Suppressor macrophage (primary cell): ENCODE measurements around the gene RIPK4.
"Not testable (repeated sequence)": the region's sequence is repeated elsewhere in the genome, so short reads cannot be mapped to it uniquely, and the experiment has no call there.

ENCODE experiments used
- DNase-seq, 4 experiments: peaks; one replicate each; pipeline ENCODE4 v3.0.0-alpha.2; 2020 to 2022

RIPK4 gene

DNA sequence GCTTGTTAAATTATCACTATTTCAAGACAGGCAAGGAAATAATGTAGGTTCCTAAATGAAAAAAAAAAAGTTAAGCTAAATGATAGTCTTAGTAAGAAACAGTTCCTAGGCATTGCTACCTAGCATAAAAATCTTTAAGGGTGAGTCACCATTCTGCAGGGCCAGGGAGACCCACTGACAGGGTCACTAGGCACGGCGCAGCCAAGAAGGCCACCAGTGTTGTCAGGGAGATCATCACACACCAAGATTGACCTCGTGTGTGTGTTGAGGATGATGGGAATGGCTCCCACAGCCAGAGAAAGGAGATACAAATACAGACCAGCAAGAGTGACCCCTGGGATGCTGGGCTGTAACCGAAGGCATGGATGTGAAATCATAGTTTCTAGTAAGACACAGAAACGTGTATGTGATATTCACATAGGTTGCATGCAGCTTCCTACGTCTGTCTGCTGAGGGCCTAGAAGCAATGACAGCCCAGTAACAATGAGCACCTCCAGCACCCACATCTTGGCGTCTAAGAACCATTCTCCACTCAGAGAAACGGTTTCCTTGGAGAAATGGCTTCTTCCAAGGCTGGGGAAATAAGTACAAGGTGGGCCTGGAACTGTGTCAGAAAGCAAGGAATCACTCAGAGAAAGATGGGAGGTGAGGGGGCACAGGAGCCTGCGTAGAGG is 29.1 kb downstream of the RIPK4 start:
- no peak for DNase-seq

DNA sequence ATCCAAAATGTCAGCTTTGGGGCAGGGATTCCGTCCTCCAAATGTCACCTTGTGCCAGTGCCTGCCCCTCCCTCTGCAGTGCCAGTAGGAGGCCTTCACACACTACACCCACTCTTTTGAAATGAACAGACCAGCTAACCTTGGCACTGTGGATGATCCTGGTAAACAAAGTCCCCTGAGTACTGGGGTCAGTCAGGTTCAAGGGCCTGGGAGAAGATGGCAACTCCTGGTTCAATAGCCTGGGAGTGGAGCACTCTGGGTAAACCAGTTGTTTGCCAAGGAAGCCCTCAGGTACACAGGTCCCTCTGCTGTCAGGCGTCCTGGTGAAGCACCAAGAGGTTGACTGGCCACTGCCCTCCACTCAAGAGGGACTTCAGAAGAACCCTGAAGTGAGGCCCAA is 30.4 kb downstream of the RIPK4 start:
- DNase-seq: no peak

DNA sequence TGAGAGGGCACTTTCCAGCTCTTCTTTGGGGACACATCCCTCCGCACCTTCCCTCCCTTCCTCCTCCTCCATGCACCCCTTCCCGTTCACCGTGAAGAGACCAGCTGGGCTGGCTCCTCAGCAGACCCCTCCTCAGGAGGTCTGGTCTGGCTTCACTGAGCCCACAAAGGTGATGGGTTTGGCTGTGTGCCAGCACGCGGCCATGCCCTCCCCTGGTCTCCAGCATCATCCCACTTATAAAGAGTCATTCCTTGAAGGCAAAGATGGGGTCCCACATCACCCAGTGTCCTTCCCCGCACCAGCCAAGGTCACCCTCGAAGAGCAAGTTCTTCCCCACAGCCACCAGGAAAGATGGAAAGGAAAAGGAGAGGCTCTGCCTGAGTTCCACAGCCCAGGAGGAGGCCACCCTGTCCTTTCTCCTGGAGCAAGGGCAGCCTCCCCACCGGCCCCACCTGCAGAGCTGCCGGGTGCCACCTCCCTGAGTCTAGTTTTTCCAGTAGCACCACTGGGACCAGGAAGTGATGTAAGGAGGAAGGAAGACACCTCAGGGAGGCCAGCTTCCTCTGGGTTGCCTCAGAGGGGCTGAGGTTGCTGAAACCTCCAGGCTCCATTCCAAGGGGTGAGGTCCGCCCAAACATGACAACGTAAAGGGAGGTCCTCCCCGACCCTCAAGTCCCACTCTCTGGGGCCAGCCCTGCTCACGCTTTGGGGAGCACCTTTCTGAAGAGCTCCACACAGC is 32.7 kb downstream of the RIPK4 start:
- DNase-seq: no peak

DNA sequence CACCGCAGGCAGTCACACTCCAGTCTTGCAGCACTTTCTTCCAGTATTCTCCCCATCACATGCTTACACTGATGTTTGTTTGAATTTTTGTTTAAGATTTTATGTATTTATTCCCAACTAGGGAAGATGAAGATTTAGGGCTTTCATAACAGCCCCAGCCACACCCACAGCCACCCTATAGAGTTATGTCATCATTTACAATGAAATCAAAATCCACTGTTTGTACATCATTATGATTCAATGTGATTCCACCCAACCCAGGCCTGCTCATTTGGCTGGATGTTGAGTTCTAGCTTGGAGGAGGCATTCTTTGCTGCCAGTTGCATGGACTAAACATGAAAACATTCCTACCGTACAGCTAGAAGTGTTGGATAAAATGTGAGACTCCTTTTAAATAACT is 35.8 kb downstream of the RIPK4 start:
- DNase-seq: no peak

DNA sequence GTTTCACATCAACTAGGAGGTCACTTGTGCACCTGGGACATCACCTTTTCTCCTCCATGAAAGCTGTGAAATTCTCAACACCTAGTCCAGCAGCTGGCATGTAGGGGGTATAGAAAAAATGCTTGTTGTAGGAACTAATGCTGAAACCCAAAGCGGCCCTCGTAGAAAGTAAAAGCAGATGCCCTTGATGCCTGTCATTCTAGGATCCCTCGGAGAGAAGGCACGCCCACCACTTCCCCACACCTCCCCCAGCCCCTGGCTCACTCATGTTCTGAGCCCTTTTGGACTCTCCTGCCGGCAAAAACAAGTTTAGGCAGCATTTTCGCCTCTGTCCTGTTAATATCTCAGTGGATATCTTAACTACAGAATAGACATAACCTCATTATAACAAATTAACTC is 36.5 kb downstream of the RIPK4 start:
- DNase-seq: no peak

DNA sequence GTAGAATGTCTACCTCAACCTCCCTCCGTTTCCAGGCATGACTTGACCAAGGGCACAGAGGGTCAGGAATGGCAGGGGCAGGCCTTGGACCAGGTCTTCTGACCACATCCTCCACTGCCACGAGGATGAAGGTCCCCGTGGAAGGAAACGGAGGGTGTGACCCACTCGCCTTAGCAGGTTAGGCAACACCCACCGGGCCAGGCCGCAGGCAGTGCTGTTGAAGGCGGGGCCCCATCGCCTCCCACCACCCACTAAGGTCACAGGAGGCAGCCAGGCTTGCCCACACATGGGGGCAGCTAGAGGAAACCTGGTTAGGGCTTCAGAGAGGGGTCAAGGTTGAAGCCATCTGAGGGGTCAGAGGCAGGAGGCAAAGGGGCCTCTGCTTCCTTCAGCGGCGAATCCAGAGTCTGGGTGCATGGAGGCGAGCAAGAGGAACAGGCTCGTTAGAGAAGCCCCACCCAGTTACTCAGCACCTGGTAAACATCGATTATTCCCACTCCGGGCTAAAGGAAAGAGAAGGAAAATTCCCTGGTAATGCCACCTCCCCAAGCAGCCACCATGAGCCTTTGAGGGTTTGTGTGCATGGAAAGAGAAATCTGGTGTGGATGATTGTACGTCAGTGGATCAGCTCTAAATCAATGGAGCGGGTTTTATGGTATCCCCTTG is 37.0 kb downstream of the RIPK4 start:
- DNase-seq: no peak

DNA sequence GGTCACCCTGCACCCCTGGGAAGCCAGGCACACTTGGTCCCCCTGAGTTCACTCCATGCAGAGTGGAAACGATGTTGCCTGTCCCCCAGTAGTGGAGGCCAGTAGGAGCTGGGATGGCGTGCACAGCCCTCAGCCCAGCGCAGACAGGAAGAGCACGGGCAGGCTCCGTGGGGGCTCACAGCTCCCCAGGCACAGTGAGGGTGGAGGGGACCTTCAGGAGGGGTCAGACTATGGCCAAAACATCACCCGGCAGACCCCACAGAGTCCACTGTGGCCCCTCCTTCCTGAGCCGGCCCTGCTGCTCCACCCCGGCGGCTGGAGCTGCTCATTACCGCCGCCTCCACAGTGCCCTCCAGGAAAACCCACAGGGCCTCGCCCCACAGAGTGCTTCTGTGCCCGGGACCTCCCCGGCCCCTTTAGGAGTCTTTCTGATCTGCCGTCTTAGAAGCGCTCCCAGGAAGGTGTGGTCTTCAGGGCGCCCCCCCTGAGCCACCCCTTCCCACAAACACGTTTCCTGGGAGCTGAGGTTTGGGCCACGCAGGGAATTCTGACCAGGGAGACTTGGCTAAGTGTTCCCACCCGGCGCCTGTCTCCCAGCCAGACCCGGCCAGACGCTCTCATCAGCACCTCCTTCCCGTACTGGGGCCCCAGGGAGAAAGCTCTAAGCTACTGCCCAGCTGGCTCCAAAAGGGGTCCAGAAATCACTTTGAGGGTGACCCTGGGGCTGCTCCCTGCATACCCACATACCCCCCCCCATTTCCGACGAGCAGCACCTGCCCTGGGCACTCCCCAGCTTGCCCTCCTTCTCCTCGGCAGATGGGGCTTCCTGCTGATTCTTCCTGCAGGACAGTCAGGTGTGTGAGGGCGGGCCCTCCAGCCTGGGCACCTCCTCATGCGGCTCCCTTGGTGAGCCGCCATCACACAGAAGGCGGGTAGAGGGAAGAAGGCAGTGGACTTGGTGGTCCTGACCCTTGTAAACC is 38.8 kb downstream of the RIPK4 start:
- no peak for DNase-seq

DNA sequence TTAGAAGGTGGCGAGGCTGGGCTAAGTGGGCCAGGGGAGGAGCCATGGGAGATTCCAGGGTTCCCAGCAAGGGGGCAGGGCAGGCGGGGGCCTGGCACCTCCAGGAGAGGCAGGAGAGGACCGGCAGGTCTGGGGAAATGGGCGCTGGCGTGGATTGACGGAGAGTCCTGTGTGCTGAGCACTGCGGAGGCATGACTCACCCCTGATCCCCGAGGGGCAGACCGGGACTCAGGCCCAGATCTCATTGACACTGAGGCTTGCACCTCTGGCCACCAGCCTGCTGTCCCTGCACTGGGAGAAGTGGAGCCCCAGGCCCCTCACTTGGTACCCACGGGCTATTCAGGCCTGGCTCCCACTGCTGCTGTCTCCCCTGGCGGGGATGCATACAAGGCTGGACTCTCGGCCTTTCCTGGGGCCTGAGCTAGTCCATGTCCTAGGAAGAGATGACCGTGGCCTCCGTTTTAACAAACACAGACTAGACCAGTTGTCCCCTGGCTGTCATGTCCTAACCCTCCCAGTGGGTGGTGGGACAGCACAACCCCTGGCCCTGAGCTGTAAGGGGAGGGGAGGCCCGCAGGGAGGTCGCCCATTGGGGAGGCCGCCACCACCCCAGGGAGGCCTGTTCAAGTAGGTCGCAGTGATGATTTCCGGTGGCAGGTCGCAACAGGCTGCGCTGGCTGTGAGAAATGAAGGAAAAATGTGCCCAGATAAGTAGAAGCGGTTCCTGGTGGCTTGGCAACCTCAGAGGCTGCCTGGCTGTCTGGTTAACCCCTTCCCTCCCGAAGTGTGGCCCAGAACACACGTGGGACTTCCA is 39.7 kb downstream of the RIPK4 start:
- no peak for DNase-seq

DNA sequence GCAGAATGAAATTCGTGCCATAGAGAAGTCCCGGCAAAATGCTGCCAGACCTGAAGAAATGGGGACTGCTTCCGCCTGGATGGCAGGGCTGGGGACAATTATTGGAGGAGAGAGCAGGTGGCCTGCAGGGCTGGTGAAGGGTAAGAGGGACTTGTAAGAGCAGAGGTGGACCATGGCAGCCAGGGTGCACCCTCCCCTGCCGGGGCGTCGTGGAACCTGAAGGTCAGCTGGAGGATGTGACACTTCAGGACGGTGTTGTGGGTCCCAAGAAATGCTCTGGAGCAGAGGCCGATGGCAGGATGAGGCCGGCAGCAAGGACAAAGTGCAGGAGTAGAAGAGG is 40.3 kb downstream of the RIPK4 start:
- no peak for DNase-seq

DNA sequence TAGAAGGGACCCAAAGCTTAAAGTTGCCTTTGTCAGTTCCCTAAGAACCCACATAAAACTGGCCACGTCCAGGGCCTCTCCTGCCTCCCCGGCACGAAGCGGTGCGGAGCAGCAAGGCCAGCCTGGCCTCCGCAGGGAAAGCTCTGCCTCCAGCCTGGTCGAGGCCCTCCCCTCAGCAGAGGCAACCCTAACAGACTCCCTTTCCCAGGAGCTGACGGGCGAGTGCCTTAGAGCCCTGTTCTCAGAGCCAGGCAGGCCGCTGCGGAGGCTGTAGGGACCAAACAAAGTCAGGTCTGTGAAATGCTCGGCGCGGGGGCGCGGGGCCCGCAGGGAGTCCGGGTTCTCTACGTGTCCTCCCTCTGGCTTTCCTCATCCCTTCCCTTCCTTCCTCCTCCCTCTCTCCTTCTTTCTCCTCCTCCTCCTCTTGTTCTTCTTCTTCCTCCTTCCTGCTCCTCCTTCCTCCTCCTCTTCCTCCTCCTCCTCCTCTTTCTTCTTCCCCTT is 40.7 kb downstream of the RIPK4 start:
- DNase-seq: peak in 2 of 4 experiments; percentile 28 to 49

DNA sequence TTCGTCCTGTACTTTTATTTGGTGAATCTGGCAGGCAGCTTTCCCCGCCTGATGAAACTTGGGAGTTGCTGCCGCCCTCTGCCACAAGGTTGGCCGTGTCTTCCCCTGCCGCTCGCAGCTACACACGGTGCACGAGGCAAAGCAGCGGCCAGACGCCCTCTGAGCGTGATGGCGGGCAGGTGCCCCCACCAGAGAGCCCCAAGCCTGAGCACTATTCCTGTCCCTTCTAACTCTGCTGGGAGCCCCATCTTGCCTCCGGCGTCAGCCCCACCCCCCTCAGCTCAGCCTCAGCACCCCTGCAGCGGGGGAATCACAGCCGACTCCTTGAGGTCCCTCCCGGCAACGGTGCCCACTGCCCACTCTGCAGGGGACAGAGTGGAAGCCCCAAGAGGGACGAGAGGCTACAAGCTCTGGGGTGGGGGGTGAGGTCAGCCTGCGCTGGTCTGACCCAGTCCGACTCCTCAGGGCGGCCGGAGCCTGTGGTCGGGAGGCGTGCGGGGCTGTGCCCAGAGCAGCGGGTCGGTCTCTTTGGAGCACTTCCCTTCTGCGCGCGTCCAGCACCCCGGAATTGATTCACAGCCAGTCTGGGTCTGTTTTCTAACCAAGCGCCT is 41.3 kb downstream of the RIPK4 start:
- DNase-seq: peak; percentile 42 to 62 (median 56)

DNA sequence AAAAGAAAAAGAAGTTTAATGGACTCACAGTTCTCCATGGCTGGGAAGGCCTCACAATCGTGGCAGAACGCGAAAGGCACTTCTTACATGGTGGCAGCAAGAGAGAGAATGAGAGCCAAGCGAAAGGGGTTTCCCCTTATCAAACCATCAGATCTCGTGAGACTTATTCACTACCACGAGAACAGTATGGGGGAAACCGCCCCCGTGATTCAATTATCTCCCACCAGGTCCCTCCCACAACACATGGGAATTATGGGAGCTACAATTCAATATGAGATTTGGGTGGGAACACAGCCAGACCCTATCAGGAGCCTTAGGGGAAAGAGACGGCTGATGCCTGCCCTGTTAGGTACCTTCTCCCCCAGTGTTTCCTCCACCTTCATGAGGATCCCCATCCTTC is 43.0 kb downstream of the RIPK4 start:
- not testable (repeated sequence) for DNase-seq

DNA sequence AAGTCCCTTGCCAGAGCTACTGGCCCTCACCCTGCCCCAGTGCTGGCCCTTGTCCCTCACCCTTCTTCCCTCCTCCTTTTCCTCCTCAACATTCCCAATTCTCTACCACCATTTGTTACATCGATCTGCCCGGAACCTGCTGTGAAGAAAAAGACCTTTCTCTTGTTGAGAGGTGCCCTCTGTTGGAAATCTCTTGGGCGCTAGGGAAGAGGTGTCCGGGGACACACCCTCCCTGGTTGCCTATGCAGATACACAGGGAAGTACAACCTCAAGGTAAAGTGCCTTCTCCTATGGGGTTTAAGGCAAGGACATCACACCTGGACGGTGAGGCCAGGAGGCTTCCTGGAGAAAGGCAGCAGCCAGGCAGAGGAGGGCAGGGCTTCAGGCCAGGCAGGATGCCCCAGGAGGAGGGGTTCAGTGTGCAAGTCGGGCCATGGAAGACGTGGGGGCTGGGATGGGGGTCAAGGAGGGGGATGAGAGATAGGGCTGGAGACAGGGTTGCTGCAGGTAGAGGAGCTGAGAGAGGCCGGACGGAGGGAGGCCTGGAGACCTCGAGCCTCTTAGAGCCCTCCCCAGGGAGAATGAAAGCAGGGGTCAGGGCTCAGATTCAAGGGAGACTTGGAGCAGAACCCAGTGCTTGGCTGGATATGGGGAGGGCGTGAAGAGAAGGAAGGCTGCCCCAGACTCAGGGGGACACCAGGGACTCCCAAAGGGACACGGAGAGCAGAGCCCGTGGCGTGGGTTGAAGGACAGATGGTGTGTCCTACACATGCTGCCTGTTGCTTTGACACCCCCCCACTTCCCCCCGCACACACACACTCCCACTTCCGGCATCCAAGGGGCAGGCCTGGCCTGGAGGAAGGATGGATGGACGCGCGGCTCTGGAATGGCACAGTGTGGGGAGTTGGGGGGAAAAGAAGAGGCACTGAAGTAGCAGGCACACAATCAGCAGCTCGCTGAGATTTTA is 44.5 kb downstream of the RIPK4 start:
- no peak for DNase-seq

DNA sequence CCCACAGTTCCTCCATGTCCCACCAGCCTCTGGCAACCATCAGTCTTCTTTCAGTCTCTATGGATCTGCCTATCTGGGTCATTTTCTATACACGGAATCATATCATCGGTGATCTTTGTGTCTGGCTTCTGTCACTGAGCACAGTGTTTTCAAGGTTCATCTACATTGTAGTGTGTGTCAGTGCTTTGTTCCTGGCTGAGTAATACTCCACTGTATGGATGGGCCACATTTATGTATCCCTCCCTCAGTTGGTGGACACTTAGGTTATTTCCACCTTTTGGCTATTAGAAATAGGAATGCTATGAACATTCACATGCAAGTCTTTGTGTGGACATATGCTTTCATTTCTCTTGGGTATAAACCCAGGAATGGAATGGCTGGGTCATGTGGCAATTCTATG is 46.6 kb downstream of the RIPK4 start:
- no peak for DNase-seq

DNA sequence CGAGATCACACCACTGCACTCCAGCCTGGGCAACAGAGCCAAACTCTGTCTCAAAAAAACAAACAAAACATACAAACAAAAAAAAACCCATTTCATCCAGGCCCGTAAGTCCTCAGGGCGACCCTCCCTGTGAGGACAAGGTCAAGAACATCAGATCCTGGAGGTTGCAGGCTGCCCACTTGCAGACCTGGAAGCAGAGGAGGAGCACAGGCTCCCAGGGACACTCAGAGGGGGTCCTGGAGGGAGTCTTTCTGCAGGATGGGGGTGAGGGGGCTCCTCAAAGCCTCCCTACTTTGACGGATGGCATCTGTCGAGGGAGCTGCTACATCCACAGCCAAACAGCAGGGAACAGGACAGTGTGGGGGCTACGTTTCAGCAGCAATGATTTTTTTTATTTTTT is 47.2 kb downstream of the RIPK4 start:
- no peak for DNase-seq

DNA sequence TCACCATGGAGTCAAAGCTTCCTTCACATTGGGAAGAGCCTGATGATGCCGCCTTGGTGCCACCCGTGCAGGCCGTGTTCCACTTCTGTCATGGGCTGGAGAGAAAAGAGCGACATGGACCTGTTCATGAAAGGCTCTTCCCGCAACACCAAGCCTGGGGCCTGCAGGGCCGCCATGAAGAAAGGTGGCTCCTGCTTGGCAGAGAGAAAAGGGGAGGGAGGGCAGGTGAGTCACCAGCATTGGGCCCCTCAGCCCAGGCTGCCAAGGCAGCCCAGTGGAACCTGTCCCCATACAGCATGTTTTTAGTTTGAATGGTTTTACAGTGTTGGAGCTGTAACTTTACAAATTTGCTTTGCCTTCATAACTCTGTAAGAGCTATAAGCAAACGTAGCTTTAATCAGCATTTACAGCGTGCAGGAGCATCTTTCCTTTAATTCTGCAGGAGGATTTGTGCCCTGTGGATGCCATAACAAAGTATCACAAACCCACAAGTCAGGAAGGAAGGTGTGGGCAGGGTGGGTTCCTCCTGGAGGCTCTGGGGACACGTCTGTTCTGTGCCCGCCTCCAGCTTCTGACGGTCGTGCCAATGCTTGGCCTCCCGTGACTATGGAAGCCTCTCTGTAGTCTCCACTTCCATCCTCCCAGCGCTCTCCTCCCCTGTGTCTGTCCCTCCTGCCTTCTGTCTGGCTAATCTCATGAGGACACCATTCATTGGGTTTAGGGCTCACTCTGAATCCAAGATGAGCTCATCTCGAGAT is 49.1 kb downstream of the RIPK4 start:
- DNase-seq: peak; percentile 72 to 91 (median 79)

DNA sequence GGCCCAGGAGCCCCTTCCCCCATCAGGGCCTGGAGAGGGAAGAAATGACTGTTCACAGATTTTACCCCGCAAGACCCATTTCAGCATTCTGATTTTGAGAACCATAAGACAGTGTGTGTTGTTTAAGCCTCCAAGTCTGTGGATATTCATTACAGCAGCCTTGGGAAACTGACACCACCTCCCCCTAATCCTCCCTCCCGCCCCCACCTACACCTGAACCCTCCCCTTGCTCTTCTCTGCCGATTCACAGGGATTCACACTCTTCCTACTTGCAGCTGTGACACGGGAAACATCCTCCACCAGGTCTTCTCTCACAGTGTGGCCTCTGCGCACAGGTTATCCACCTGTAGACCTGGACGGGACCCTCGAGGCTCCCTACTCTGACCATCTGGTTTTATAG is 50.1 kb downstream of the RIPK4 start:
- no peak for DNase-seq

DNA sequence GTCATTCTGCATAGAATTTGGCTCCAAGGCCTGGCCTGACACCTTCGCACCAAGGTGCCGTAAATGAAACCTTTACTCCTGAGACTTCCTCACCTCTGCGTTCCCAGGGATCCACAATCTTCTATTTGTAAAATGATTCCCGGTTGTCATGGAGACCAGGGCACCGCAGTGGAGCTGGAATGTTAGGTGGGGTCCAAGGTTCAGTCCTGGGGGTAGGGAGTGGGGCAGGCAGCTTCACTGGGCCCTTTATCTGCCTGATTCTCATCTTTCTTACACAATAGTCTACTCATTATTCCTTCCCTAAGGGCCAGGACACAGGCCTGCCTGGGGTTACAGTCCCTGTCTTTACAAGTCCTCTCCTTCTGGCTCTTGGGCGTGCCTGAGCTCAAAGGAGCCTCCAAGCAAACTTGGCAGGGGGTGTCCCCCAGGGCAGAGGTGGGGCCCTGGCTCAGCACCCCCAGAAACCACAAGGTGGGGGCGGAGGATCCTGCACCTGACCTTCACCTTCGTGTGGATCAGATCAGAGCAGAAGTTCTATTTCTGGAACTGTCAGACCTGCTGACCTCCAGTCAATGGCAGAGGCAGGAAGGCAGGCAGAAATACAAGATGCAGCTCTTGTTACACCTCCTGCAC is 51.1 kb downstream of the RIPK4 start:
- DNase-seq: no peak
